HCT116 (cell line): ENCODE measurements around the gene TOMM22. TPM values are rescaled to one million over a fixed set of nuclear protein-coding genes. Genes with fewer than 3 reads are reported as not detected.

Experiments used
- ATAC-seq: fragments of 200-7000 bp; cut with Tn5 transposase; 2 replicates; pipeline ENCODE4 v1.9.1; 2020; ENCODE audit warnings: mild to moderate bottlenecking, moderate library complexity
- BruUV-seq: library from RNA; stranded (reverse); fragments of 400-500 nt; replicated peaks from 2 replicates; lab custom pipeline; 2021; lab: Mats Ljungman, UMichigan
- CTCF ChIA-PET: fragments of 300-600 bp; sonication (Branson Sonifier 250); formaldehyde crosslinking; loops from one replicate; lab custom pipeline; 2021; ENCODE audit warnings: antibody characterized with exemption; lab: Charles Lee
- POLR2A ChIA-PET: fragments of 300-600, 350-600 bp; sonication (Branson Sonifier 250); formaldehyde crosslinking; loops from one replicate; lab custom pipeline; 2021; ENCODE audit warnings: antibody characterized with exemption; lab: Charles Lee
- RAD21 ChIA-PET, 2 experiments: fragments of 300-600 bp; sonication (Branson Sonifier 250); formaldehyde crosslinking; loops; one replicate each; lab custom pipeline; 2023; ENCODE audit warnings: low total read pairs in 2 of 2; ENCODE audit not compliant: uncharacterized antibody in 2 of 2, unreplicated experiment in 2 of 2, low non-redundant PET in 1 of 2; lab: Charles Lee
- DNase-seq: peaks from one replicate; pipeline ENCODE4 v3.0.0-alpha.2; 2010; ENCODE audit warnings: low read depth, low spot score
- H2AFZ ChIP-seq: fragments of 200-600 bp; shearing (Covaris generic), sonication (generic); 2 replicates; pipeline ENCODE4 v1.6.1; 2017; ENCODE audit warnings: low read depth, mixed run types, mixed read lengths, antibody characterized with exemption, low read length; ENCODE audit not compliant: poor library complexity, severe bottlenecking
- H3K27ac ChIP-seq: 2 replicates; pipeline ENCODE4 v1.5.1; 2012; ENCODE audit warnings: low read depth, low read length
- H3K27me3 ChIP-seq: fragments of 200-600 bp; sonication (generic); 2 replicates; pipeline ENCODE4 v1.6.1; 2016; ENCODE audit warnings: mixed run types, low read length, mixed read lengths; ENCODE audit not compliant: insufficient read depth
- H3K36me3 ChIP-seq, 2 experiments: fragments of 200-500 bp in 1 of 2; fragments of 200-600 bp in 1 of 2; sonication (Bioruptor generic) in 1 of 2; sonication (generic) in 1 of 2; 2 replicates each; pipeline versions ENCODE4 v1.5.1 to v1.6.1; 2014 to 2016; ENCODE audit warnings: low read length in 2 of 2, inconsistent platforms in 1 of 2, mixed read lengths in 1 of 2, mixed run types in 1 of 2; ENCODE audit not compliant: insufficient read depth in 2 of 2, control insufficient read depth in 1 of 2
- H3K4me1 ChIP-seq, 2 experiments: fragments of 200-600 bp in 1 of 2; sonication (generic) in 1 of 2; 2 replicates each; pipeline versions ENCODE4 v1.5.1 to v1.6.1; 2012 to 2017; ENCODE audit warnings: low read length in 2 of 2, inconsistent platforms in 1 of 2, mild to moderate bottlenecking in 1 of 2, mixed read lengths in 1 of 2, mixed run types in 1 of 2, moderate library complexity in 1 of 2; ENCODE audit not compliant: insufficient read depth in 2 of 2, control insufficient read depth in 1 of 2
- H3K4me2 ChIP-seq: fragments of 200-600 bp; sonication (generic); 2 replicates; pipeline ENCODE4 v1.6.1; 2017; ENCODE audit warnings: mixed run types, low read length, mixed read lengths
- H3K4me3 ChIP-seq, 2 experiments: fragments of 200-600 bp in 1 of 2; sonication (generic) in 1 of 2; replicated peaks in 1 of 2; 2 replicates each; pipeline ENCODE4 v1.5.1; 2011 to 2016; ENCODE audit warnings: low read length in 2 of 2, control low read depth in 1 of 2, low read depth in 1 of 2, mild to moderate bottlenecking in 1 of 2, mixed read lengths in 1 of 2, mixed run types in 1 of 2
- H3K79me2 ChIP-seq: fragments of 200-600 bp; sonication (generic); 2 replicates; pipeline ENCODE4 v1.6.1; 2017; ENCODE audit warnings: mild to moderate bottlenecking, mixed run types, low read length, moderate library complexity, mixed read lengths; ENCODE audit not compliant: insufficient read depth
- H3K9ac ChIP-seq: fragments of 200-600 bp; sonication (generic); 2 replicates; pipeline ENCODE4 v1.6.1; 2016; ENCODE audit warnings: low read length, mixed read lengths
- H3K9me2 ChIP-seq: fragments of 200-600 bp; sonication (generic), shearing (Covaris generic); 2 replicates; pipeline ENCODE4 v1.6.1; 2017; ENCODE audit warnings: mixed run types, mild to moderate bottlenecking, moderate library complexity; ENCODE audit not compliant: insufficient read depth
- H3K9me3 ChIP-seq, 2 experiments: fragments of 200-500 bp in 1 of 2; fragments of 200-600 bp in 1 of 2; sonication (Bioruptor generic) in 1 of 2; sonication (generic) in 1 of 2; 2 replicates each; pipeline ENCODE4 v1.6.1; 2014 to 2017; ENCODE audit warnings: low read length in 2 of 2, mixed read lengths in 2 of 2, inconsistent platforms in 1 of 2, low read depth in 1 of 2, mild to moderate bottlenecking in 1 of 2, mixed run types in 1 of 2, moderate library complexity in 1 of 2; ENCODE audit not compliant: control insufficient read depth in 1 of 2, insufficient read depth in 1 of 2
- H4K20me1 ChIP-seq: fragments of 200-600 bp; sonication (generic), shearing (Covaris generic); 2 replicates; pipeline ENCODE4 v1.6.1; 2017; ENCODE audit warnings: mixed run types, mild to moderate bottlenecking, moderate library complexity; ENCODE audit not compliant: insufficient read depth
- EGR1 ChIP-seq: IDR thresholded peaks from 2 replicates; pipeline ENCODE4 v1.6.1; 2012; ENCODE audit warnings: low read depth
- FOSL1 ChIP-seq: IDR thresholded peaks from 2 replicates; pipeline ENCODE4 v1.6.1; 2012; ENCODE audit warnings: low read depth
- TCF7L2 ChIP-seq: IDR thresholded peaks from 2 replicates; pipeline ENCODE4 v1.7.0; 2011; ENCODE audit warnings: borderline replicate concordance, inconsistent platforms; ENCODE audit not compliant: insufficient read depth, insufficient read length; ENCODE audit errors: extremely low read depth
- ZNF274 ChIP-seq: fragments of 200-500 bp; sonication (Bioruptor generic); IDR thresholded peaks from 2 replicates; pipeline ENCODE4 v1.6.1; 2014; ENCODE audit warnings: mild to moderate bottlenecking, low read depth, low read length, inconsistent platforms
- intact Hi-C: fragments of 100-400 bp; cut with micrococcal nuclease; formaldehyde crosslinking; loops from 2 replicates; pipeline ENCODE4 v1.10.0; 2022
- total RNA-seq: library from RNA; stranded (reverse); gene quantifications from one replicate; pipeline ENCODE4 v1.2.1, GENCODE V29; 2021; ENCODE audit not compliant: unreplicated experiment
- TF ChIP-seq, protein P1 (sequence below): IDR thresholded peaks from 2 replicates; pipeline ENCODE4 v1.6.1; 2012; ENCODE audit warnings: low read depth
- TF ChIP-seq, protein P2 (sequence below): IDR thresholded peaks from 2 replicates; pipeline ENCODE4 v1.6.1; 2012

The TOMM22 gene
- total RNA-seq, 1 experiment from 2014 or later: 136 TPM

DNA sequence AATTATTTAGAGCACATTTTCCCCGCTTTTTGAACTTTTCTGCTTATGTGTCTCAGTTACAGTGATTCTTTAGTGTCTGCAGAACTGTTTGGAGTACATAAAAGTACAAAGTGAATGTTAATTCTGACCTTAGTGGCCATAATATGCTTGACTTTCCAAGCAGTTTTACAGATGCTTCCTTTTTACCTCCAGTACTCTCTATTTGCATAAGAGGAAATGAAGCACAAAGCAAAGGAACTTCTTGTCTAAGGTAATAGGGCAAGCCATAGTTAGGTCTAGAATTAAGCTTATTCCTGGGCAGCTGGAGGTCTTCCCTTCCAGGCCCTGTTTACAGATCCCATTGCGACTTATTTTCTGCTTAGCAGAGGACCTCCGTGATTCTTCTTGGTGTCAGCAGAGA, 27.5 kb downstream of the TOMM22 start:
- Histone ChIP-seq H3K9me2 (no peaks in the 10 kb centered on the region), H3K79me2 (peaks cover 82% of the 10 kb centered on the region), H4K20me1 (no peaks in the 10 kb centered on the region), H3K9ac (no peak overlapping the region), H3K36me3 (peaks cover 0 to 10% of the 10 kb centered on the region in 2 experiments; a peak in 2 of 4 replicates), H3K27me3 (no peaks in the 10 kb centered on the region), H3K4me3 (no peak overlapping the region), H3K4me1 (peaks cover 15 to 27% of the 10 kb centered on the region in 2 experiments), H3K4me2 (no peak overlapping the region), H3K9me3 (no peaks in the 10 kb centered on the region), H3K27ac (no peak overlapping the region), H2AFZ (no peak overlapping the region)
- POLR2A ChIA-PET: no interaction called here
- DNase-seq: no peak
- TF ChIP-seq, protein P1, sequence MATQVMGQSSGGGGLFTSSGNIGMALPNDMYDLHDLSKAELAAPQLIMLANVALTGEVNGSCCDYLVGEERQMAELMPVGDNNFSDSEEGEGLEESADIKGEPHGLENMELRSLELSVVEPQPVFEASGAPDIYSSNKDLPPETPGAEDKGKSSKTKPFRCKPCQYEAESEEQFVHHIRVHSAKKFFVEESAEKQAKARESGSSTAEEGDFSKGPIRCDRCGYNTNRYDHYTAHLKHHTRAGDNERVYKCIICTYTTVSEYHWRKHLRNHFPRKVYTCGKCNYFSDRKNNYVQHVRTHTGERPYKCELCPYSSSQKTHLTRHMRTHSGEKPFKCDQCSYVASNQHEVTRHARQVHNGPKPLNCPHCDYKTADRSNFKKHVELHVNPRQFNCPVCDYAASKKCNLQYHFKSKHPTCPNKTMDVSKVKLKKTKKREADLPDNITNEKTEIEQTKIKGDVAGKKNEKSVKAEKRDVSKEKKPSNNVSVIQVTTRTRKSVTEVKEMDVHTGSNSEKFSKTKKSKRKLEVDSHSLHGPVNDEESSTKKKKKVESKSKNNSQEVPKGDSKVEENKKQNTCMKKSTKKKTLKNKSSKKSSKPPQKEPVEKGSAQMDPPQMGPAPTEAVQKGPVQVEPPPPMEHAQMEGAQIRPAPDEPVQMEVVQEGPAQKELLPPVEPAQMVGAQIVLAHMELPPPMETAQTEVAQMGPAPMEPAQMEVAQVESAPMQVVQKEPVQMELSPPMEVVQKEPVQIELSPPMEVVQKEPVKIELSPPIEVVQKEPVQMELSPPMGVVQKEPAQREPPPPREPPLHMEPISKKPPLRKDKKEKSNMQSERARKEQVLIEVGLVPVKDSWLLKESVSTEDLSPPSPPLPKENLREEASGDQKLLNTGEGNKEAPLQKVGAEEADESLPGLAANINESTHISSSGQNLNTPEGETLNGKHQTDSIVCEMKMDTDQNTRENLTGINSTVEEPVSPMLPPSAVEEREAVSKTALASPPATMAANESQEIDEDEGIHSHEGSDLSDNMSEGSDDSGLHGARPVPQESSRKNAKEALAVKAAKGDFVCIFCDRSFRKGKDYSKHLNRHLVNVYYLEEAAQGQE: no peak
- TF ChIP-seq FOSL1 (no peak), TCF7L2 (no peak), EGR1 (no peak), ZNF274 (no peak)
- TF ChIP-seq, protein P2, sequence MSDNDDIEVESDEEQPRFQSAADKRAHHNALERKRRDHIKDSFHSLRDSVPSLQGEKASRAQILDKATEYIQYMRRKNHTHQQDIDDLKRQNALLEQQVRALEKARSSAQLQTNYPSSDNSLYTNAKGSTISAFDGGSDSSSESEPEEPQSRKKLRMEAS: no peak
- no peak for ATAC-seq
- intact Hi-C loops: no loop called here
- no TSS peak for BruUV-seq
- RAD21 ChIA-PET: no interaction called here
- CTCF ChIA-PET: no interaction called here
